HepG2 (cell line): ENCODE results near the gene MMD2. TPM values are rescaled to one million over a fixed set of nuclear protein-coding genes. Genes with fewer than 3 reads are reported as not detected.

Experiments
- ATAC-seq: fragments of 200-7000 bp; cut with Tn5 transposase; 3 replicates; pipeline ENCODE4 v1.9.1; 2020; ENCODE audit warnings: mild to moderate bottlenecking, moderate library complexity
- BruUV-seq: library from RNA; stranded (reverse); fragments of 400-500 nt; replicated peaks from 2 replicates; lab custom pipeline; 2021; lab: Mats Ljungman, UMichigan
- CTCF ChIA-PET: fragments of 300-600 bp; formaldehyde crosslinking; extraction: SDS; loops from one replicate; lab custom pipeline; 2021; ENCODE audit warnings: low total read pairs, inconsistent platforms, low intra/inter-chr PET ratio; lab: Yijun Ruan, JAX
- POLR2A ChIA-PET: fragments of 350-600 bp; sonication (Branson Sonifier 250); formaldehyde crosslinking; loops from one replicate; lab custom pipeline; 2020; ENCODE audit warnings: antibody characterized with exemption, inconsistent platforms; lab: Yijun Ruan, JAX
- DNase-seq: peaks from one replicate; pipeline ENCODE4 v3.0.0-alpha.2; 2015; ENCODE audit warnings: low spot score
- FAIRE-seq: peaks from 3 replicates; lab custom pipeline; 2011; peaks lifted over from hg19 to GRCh38; lab: Jason Lieb, UNC
- H2AFZ ChIP-seq: one replicate; pipeline ENCODE4 v1.6.1; 2011; ENCODE audit warnings: low read length, inconsistent platforms
- H3K27ac ChIP-seq: fragments of 300-600 bp; 3 replicates; pipeline ENCODE4 v1.8.0; 2011; ENCODE audit warnings: mixed run types, mild to moderate bottlenecking, mixed read lengths, low read length, inconsistent platforms; ENCODE audit not compliant: insufficient read depth; ENCODE audit errors: extremely low read length
- H3K27me3 ChIP-seq, 2 experiments: fragments of 200-600 bp in 1 of 2; 2 replicates in 1 of 2; 3 replicates in 1 of 2; pipeline versions ENCODE4 v1.6.0 to v1.8.0; 2011; ENCODE audit warnings: low read length in 2 of 2, mild to moderate bottlenecking in 2 of 2, moderate library complexity in 2 of 2, inconsistent platforms in 1 of 2; ENCODE audit not compliant: insufficient read depth in 2 of 2, control insufficient read depth in 1 of 2
- H3K36me3 ChIP-seq, 2 experiments: fragments of 200-600 bp in 1 of 2; replicated peaks in 1 of 2; 2 replicates in 1 of 2; 3 replicates in 1 of 2; pipeline versions ENCODE4 v1.5.1 to v1.8.0; 2011; ENCODE audit warnings: low read length in 2 of 2, inconsistent platforms in 1 of 2; ENCODE audit not compliant: insufficient read depth in 2 of 2, control insufficient read depth in 1 of 2
- H3K4me1 ChIP-seq: 2 replicates; pipeline ENCODE4 v1.5.1; 2012; ENCODE audit warnings: low read length, inconsistent platforms; ENCODE audit not compliant: insufficient read depth
- H3K4me2 ChIP-seq: 2 replicates; pipeline ENCODE4 v1.6.0; 2011; ENCODE audit warnings: low read depth, low read length, inconsistent platforms
- H3K4me3 ChIP-seq, 3 experiments: fragments of 200-600 bp in 1 of 3; sonication (generic), shearing (Covaris generic) in 1 of 3; replicated peaks in 1 of 3; 2 replicates each; pipeline ENCODE4 v1.5.1; 2011 to 2016; ENCODE audit warnings: low read length in 3 of 3, inconsistent platforms in 2 of 3, low read depth in 2 of 3, mild to moderate bottlenecking in 2 of 3, control low read depth in 1 of 3, mixed read lengths in 1 of 3; ENCODE audit not compliant: insufficient read depth in 1 of 3
- H3K79me2 ChIP-seq: one replicate; pipeline ENCODE4 v1.6.1; 2011; ENCODE audit warnings: low read length, inconsistent platforms; ENCODE audit not compliant: insufficient read depth
- H3K9ac ChIP-seq: 2 replicates; pipeline ENCODE4 v1.6.0; 2011; ENCODE audit warnings: mild to moderate bottlenecking, low read depth, low read length, inconsistent platforms; ENCODE audit not compliant: insufficient read depth
- H3K9me3 ChIP-seq: 2 replicates; pipeline ENCODE4 v1.5.1; 2012; ENCODE audit warnings: mild to moderate bottlenecking, low read length
- H4K20me1 ChIP-seq: 2 replicates; pipeline ENCODE4 v1.6.0; 2011; ENCODE audit warnings: inconsistent platforms, mild to moderate bottlenecking, low read length, moderate library complexity; ENCODE audit not compliant: insufficient read depth
- EHMT2 ChIP-seq: fragments of 200-600 bp; sonication (generic); IDR thresholded peaks from 2 replicates; pipeline ENCODE4 v1.7.0; 2017; ENCODE audit warnings: antibody characterized with exemption, low read depth, low read length, borderline replicate concordance
- ZNF20 ChIP-seq: sonication (generic); formaldehyde crosslinking; IDR thresholded peaks from 2 replicates; pipeline ENCODE4 v1.4.0; 2020; ENCODE audit warnings: mild to moderate bottlenecking, moderate library complexity, missing genetic modification reagents
- ZNF546 ChIP-seq: sonication (generic); formaldehyde crosslinking; conservative IDR thresholded peaks from 2 replicates; pipeline ENCODE4 v1.8.1; 2023; ENCODE audit warnings: mild to moderate bottlenecking, missing genetic modification reagents
- ZNF607 ChIP-seq: sonication (generic); formaldehyde crosslinking; IDR thresholded peaks from 2 replicates; pipeline ENCODE4 v1.5.1; 2020; ENCODE audit warnings: missing genetic modification reagents, mild to moderate bottlenecking, borderline replicate concordance
- WGBS: methylation state at CpG from one replicate; pipeline ENCODE4 v1.1.6; 2017; ENCODE audit warnings: low lambda C conversion rate; 5-methylcytosine and 5-hydroxymethylcytosine counted together
- in situ Hi-C: cut with HindIII; loops from 2 replicates; pipeline ENCODE4 v1.10.0; 2017; ENCODE audit warnings: low pct_unique_long_range_greater_than_20kb; ENCODE audit not compliant: extremely low pct_ligation_motif_present
- intact Hi-C: fragments of 100-400 bp; cut with micrococcal nuclease; formaldehyde crosslinking; loops from one replicate; pipeline ENCODE4 v1.10.0; 2022; ENCODE audit not compliant: unreplicated experiment
- polyA plus RNA-seq, 8 experiments: library from polyadenylated mRNA; depleted of rRNA in 3 of 8; stranded (reverse) in 7 of 8; unstranded in 1 of 8; fragments of >200 nt; fragmentation: Illumina TruSeq in 4 of 8; extraction: Trizol in 4 of 8; gene quantifications; 2 replicates each; pipeline versions ENCODE4 v1.2.1 to v1.2.3, GENCODE V29; 2011 to 2016; ENCODE audit warnings: low read depth in 4 of 8, missing spikeins in 1 of 8, mixed read lengths in 1 of 8; ENCODE audit not compliant: insufficient read depth in 1 of 8
- total RNA-seq, 5 experiments: library from RNA; depleted of rRNA; stranded (reverse); fragments of >200 nt; fragmentation: Illumina TruSeq; extraction: Trizol; gene quantifications; 2 replicates each; pipeline ENCODE4 v1.2.3, GENCODE V29; 2016; ENCODE audit warnings: low read depth in 1 of 5
- TF ChIP-seq, protein P1 (sequence below): sonication (generic); formaldehyde crosslinking; IDR thresholded peaks from 2 replicates; pipeline ENCODE4 v1.8.1; 2023; ENCODE audit warnings: mild to moderate bottlenecking, moderate library complexity, missing genetic modification reagents
- TF ChIP-seq, protein P2 (sequence below): IDR thresholded peaks from 2 replicates; pipeline ENCODE4 v1.6.1; 2012; ENCODE audit warnings: low read depth, low read length, improper control_type of control experiment
- TF ChIP-seq, protein P3 (sequence below): IDR thresholded peaks from 2 replicates; pipeline ENCODE4 v1.6.1; 2016; ENCODE audit warnings: missing biosample characterization, missing genetic modification reagents, low read depth

MMD2 gene
- total and polyA plus RNA-seq, 2 of the 13 experiments (the other 11 are each of a cell fraction or from before 2014, with no cell fraction given): not detected

DNA sequence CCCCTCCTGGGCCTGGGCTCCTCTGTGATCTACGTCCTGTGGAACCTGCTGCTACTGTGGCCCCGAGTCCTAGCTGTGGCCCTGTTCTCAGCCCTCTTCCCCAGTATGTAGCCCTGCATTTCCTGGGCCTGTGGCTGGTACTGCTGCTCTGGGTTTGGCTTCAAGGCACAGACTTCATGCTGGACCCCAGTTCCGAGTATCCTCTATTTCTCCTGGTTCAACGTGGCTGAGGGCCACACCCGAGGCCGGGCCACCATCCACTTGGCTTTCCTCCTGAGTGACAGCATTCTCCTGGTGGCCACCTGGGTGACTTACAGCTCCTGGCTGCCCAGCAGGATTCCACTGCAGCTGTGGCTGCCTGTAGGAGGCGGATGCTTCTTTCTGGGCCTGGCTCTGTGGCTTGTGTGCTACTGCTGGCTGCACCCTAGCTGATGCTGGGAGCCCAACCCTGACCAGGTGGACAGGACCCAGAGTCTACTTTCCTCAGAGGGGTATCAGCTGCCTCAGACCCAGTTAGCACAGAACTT is 37.8 kb upstream of the MMD2 start:
- Histone ChIP-seq H3K27me3 (no peaks in the 10 kb centered on the region), H4K20me1 (no peaks in the 10 kb centered on the region), H3K27ac (no peak overlapping the region), H2AFZ (no peak overlapping the region), H3K9me3 (no peaks in the 10 kb centered on the region), H3K79me2 (no peaks in the 10 kb centered on the region), H3K4me3 (no peak overlapping the region), H3K4me2 (no peak overlapping the region), H3K36me3 (peaks cover 23 to 56% of the 10 kb centered on the region in 2 experiments; a peak in 4 of 5 replicates), H3K9ac (no peak overlapping the region), H3K4me1 (peaks cover 8% of the 10 kb centered on the region; the same call in 1 of the 2 replicates)
- TF ChIP-seq, protein P1, sequence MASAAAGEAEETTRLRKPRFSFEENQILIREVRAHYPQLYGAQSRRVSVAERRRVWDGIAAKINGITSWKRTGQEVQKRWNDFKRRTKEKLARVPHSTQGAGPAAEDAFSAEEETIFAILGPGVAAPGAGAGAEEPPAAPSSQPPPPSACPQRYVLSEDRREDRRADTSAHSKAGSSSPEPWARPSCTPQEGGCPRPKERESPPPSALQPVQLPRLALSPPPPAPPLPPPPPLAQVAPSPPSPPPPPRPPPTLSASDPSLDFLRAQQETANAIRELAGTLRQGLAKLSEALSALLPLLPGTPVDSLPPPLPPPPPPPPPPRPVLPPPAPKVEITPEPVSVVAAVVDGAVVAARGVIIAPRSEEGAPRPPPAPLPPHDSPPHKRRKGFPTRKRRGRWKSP: no peak
- intact Hi-C loops: no loop called here
- DNase-seq (no peak), ATAC-seq (peak; percentile 54), FAIRE-seq (no peak)
- whole genome bisulfite sequencing: 97% methylated on average over 5 of the region's 7 CpGs
- in situ Hi-C loops: no loop called here
- BruUV-seq: no TSS peak
- ChIA-PET POLR2A (no interaction called here), CTCF (no interaction called here)

DNA sequence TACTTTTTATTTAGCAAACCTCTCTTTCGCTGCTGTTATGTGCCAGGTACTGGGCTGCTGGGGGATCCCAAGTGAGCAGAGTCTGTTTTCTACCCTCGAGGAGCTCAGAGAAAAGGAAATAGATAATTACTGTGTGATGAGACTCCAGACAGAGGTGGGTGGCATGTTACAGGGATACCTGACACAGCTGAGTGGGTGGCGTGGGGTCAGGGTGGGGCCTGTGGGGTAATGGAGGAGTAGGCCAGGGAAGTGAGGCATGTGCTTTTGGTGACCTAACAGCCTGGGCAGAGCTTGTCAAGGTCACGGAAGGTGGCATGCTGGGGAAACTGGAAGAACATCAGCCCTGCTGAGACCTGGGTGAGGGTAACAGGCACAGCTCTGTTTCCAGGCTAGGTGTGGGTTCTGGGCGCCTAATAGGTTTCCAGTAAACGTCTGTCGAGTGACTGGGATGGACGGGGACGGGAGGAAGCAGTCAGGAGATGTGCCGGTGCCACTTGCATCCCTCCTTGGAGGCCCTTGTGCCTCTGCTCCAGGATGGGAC is 36.5 kb upstream of the MMD2 start:
- H3K4me1 ChIP-seq: peaks cover 9% of the 10 kb centered on the region; the same call in 1 of the 2 replicates
- no peaks in the 10 kb centered on the region for H4K20me1 ChIP-seq
- H3K9ac ChIP-seq: no peak overlapping the region
- H3K9me3 ChIP-seq: no peaks in the 10 kb centered on the region
- 97% methylated on average over 10 of the region's 10 CpGs for WGBS
- no peaks in the 10 kb centered on the region for H3K79me2 ChIP-seq
- H3K36me3 ChIP-seq: peaks cover 24 to 55% of the 10 kb centered on the region in 2 experiments; a peak in 4 of 5 replicates
- no peak overlapping the region for H2AFZ ChIP-seq
- intact Hi-C loops (no loop called here), in situ Hi-C loops (no loop called here)
- DNase-seq: no peak
- no peak overlapping the region for H3K4me3 ChIP-seq
- no peak for ATAC-seq
- H3K27ac ChIP-seq: no peak overlapping the region
- no TSS peak for BruUV-seq
- H3K4me2 ChIP-seq: no peak overlapping the region
- CTCF ChIA-PET: no interaction called here
- POLR2A ChIA-PET: no interaction called here
- no peak for FAIRE-seq
- no peaks in the 10 kb centered on the region for H3K27me3 ChIP-seq
- TF ChIP-seq, protein P2, sequence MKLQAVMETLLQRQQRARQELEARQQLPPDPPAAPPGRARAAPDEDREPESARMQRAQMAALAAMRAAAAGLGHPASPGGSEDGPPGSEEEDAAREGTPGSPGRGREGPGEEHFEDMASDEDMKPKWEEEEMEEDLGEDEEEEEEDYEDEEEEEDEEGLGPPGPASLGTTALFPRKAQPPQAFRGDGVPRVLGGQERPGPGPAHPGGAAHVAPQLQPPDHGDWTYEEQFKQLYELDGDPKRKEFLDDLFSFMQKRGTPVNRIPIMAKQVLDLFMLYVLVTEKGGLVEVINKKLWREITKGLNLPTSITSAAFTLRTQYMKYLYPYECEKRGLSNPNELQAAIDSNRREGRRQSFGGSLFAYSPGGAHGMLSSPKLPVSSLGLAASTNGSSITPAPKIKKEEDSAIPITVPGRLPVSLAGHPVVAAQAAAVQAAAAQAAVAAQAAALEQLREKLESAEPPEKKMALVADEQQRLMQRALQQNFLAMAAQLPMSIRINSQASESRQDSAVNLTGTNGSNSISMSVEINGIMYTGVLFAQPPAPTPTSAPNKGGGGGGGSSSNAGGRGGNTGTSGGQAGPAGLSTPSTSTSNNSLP: no peak
- TF ChIP-seq ZNF20 (CRISPR knock-in tag): no peak
- TF ChIP-seq ZNF607 (CRISPR knock-in tag): no peak
- TF ChIP-seq, protein P3, sequence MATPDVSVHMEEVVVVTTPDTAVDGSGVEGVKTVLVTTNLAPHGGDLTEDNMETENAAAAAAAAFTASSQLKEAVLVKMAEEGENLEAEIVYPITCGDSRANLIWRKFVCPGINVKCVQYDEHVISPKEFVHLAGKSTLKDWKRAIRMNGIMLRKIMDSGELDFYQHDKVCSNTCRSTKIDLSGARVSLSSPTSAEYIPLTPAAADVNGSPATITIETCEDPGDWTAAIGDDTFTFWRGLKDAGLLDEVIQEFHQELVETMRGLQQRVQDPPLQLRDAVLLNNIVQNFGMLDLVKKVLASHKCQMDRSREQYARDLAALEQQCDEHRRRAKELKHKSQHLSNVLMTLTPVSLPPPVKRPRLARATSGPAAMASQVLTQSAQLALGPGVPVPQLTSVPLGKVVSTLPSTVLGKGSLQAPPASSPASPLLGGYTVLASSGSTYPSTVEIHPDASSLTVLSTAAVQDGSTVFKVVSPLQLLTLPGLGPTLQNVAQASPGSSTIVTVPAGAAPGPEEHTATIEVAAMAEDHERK (CRISPR knock-in tag): no peak
- TF ChIP-seq ZNF546 (CRISPR knock-in tag): no peak
- no peak for TF ChIP-seq EHMT2
